ENCODE results near the gene NCK1.

The NCK1 gene

DNA sequence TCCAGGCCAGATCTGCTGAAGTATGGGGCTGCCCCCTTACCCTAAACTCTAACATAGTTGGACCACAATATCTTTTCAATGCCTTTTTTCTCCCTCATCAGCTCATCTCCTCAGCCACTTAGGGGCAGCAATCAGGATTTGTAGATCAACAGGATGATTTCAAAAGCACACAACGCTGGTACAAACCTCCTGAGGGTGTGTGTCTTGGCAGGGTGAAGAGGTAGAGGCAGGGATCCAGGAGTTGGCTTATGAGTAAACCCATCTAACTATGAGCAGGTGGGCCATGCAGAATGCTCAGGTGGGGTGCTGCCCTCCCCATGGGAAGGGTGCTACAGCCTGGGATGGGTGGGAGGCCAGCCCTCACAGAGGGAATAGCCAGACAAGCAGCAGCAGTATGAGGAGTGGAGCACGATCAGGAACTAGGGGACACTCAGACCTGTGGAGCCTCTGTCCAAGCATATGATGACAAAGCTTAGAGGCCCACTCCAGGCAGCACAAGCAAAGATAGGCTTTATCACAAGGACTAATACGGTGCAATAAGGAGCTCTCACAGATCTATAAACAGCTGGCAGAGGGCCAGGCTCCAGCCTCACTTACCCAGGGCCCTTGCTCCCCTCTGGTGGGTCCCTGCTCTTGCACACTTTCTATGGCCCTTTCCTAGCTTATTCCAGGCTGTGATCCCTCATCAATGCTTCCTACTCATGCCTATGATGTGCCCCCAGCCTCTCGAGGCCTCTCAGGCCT, 127.9 kb downstream of the NCK1 start:
- DNase-seq: no peak

DNA sequence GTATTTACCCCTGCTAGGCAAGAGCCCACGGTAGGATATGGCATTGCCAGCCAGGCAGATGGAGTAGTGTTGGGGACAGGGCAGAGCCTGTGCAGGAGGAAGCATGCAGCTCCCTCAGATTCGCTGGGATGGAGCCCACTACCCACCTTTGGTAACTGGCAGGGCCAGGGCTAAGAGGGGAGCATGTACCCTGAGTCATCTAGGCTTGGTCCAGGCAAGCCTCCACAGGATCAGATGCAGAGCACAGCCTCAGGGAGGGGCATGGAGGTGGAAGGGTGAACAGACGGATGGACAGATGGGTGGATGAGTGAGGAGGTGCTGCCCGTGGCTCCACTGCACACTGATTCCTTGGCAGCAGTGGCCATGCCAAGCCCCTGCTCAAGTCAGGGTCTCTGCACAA, 128.8 kb downstream of the NCK1 start:
- no peak for DNase-seq

DNA sequence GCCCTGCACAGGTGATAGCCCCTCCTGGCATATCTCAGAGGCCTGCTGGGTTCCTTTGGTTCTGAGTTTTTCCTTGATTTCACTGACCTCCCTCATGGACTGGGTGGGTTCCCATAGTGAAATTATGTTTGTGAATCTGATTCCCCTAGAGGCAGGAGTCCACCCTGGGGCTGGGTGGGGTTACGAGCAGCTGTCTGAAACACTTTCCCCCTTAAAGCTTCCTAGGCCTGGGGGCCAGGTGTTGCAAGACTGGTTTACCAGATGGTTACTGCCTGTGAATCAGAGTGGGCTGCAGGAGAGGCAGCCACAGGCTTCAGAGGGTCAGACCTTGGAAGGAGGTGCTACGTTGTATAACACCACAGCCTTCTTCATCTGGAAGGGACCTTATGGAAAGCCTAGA, 130.1 kb downstream of the NCK1 start:
- DNase-seq: no peak

- no peak for DNase-seq
Observed at GRCh38 chr3:136994772-136995516, 132.9 kb downstream of the NCK1 start.

DNA sequence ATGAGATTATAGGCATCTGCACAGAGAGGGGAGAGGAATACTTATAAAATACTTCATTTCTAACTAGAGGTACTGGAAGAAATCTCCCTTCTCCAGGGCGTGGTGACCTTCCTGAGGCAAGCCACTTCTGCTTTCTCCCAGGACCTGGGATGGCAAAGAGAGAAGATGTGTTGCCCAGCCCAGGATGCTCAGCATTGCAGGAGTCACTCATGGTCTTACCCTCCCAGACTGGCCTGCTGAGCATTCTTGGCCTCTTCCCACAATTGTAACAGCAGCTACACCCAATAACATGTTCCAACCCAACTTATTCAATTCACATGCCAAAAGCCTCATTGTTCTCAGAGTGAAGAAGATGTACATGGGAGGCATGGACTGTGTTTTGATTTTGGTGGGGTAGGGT, 133.6 kb downstream of the NCK1 start:
- DNase-seq: no peak

All from T-helper 9 cell (primary cell).